Endothelial cell of umbilical vein (primary cell): Measurements from ENCODE around the gene SH3RF1. TPM values are rescaled to one million over a fixed set of nuclear protein-coding genes. Genes with fewer than 3 reads are reported as not detected.

Experiments
- BruUV-seq: library from RNA; stranded (reverse); fragments of 400-500 nt; replicated peaks from 2 replicates; lab custom pipeline; 2021; lab: Mats Ljungman, UMichigan
- CTCF ChIA-PET: fragments of 300-600, 350-600 bp; sonication (Branson Sonifier 250); formaldehyde crosslinking; loops from one replicate; lab custom pipeline; 2021; ENCODE audit warnings: antibody characterized with exemption, inconsistent platforms; lab: Charles Lee
- POLR2A ChIA-PET: fragments of 300-600, 350-600 bp; sonication (Branson Sonifier 250); formaldehyde crosslinking; loops from one replicate; lab custom pipeline; 2021; ENCODE audit warnings: antibody characterized with exemption, inconsistent platforms; lab: Charles Lee
- DNase-seq: peaks from one replicate; pipeline ENCODE4 v3.0.0-alpha.2; 2011; ENCODE audit warnings: low read depth, low spot score
- FAIRE-seq: peaks from 2 replicates; lab custom pipeline; 2011; peaks lifted over from hg19 to GRCh38; lab: Jason Lieb, UNC
- H2AFZ ChIP-seq: 2 replicates; pipeline ENCODE4 v1.6.0; 2012; ENCODE audit warnings: low read depth, low read length, control low read depth, inconsistent platforms
- H3K27ac ChIP-seq: 2 replicates; pipeline ENCODE4 v1.5.1; 2011; ENCODE audit warnings: low read depth, mild to moderate bottlenecking, control low read depth, low read length, moderate library complexity; ENCODE audit not compliant: insufficient read depth
- H3K27me3 ChIP-seq, 2 experiments: 2 replicates each; pipeline versions ENCODE4 v1.6.0 to v1.6.1; 2011; ENCODE audit warnings: low read length in 2 of 2, mixed read lengths in 1 of 2; ENCODE audit not compliant: control insufficient read depth in 2 of 2, insufficient read depth in 2 of 2
- H3K36me3 ChIP-seq, 2 experiments: 2 replicates in 1 of 2; 3 replicates in 1 of 2; pipeline ENCODE4 v1.5.1; 2011; ENCODE audit warnings: low read length in 2 of 2, mild to moderate bottlenecking in 1 of 2, moderate library complexity in 1 of 2; ENCODE audit not compliant: control insufficient read depth in 2 of 2, insufficient read depth in 2 of 2; ENCODE audit errors: extremely low read depth in 1 of 2
- H3K4me1 ChIP-seq: 3 replicates; pipeline ENCODE4 v1.5.1; 2011; ENCODE audit warnings: mild to moderate bottlenecking, low read length; ENCODE audit not compliant: control insufficient read depth, insufficient read depth; ENCODE audit errors: extremely low read depth
- H3K4me2 ChIP-seq: 2 replicates; pipeline ENCODE4 v1.6.1; 2011; ENCODE audit warnings: low read length, control low read depth, mixed read lengths; ENCODE audit not compliant: insufficient read depth
- H3K4me3 ChIP-seq, 3 experiments: fragments of 200-600 bp in 1 of 3; sonication (generic), shearing (Covaris generic) in 1 of 3; replicated peaks in 1 of 3; 2 replicates each; pipeline ENCODE4 v1.5.1; 2011 to 2016; ENCODE audit warnings: control low read depth in 3 of 3, low read length in 3 of 3, mild to moderate bottlenecking in 2 of 3, inconsistent platforms in 1 of 3, low read depth in 1 of 3, moderate library complexity in 1 of 3; ENCODE audit not compliant: insufficient read depth in 1 of 3
- H3K79me2 ChIP-seq: 2 replicates; pipeline ENCODE4 v1.6.0; 2012; ENCODE audit warnings: low read length, inconsistent platforms; ENCODE audit not compliant: control insufficient read depth, insufficient read depth
- H3K9ac ChIP-seq: replicated peaks from 2 replicates; pipeline ENCODE3; 2011; ENCODE audit warnings: low read length, control low read depth; ENCODE audit not compliant: insufficient read depth; ENCODE audit errors: extremely low read depth
- H3K9me1 ChIP-seq: replicated peaks from 3 replicates; pipeline ENCODE4 v1.6.0; 2011; ENCODE audit warnings: mild to moderate bottlenecking, low read length; ENCODE audit not compliant: control insufficient read depth, insufficient read depth; ENCODE audit errors: extremely low read depth
- H3K9me3 ChIP-seq: replicated peaks from 2 replicates; pipeline ENCODE4 v1.5.1; 2012; ENCODE audit warnings: low read length, inconsistent platforms; ENCODE audit not compliant: control insufficient read depth, insufficient read depth
- H4K20me1 ChIP-seq: replicated peaks from 2 replicates; pipeline ENCODE3; 2011; ENCODE audit warnings: mild to moderate bottlenecking, low read length; ENCODE audit not compliant: control insufficient read depth, insufficient read depth; ENCODE audit errors: extremely low read depth
- EZH2 ChIP-seq: IDR thresholded peaks from 2 replicates; pipeline ENCODE4 v1.6.1; 2012; ENCODE audit warnings: borderline replicate concordance, low read depth, mild to moderate bottlenecking, moderate library complexity, low read length, inconsistent platforms; ENCODE audit not compliant: severe bottlenecking
- FOS ChIP-seq: IDR thresholded peaks from 2 replicates; pipeline ENCODE4 v1.6.1; 2011; ENCODE audit warnings: mild to moderate bottlenecking, low read length, moderate library complexity, borderline replicate concordance; ENCODE audit not compliant: insufficient read depth
- GATA2 ChIP-seq: IDR thresholded peaks from 2 replicates; pipeline ENCODE4 v1.7.0; 2011; ENCODE audit warnings: low read depth, mild to moderate bottlenecking, moderate library complexity, mixed read lengths, low read length; ENCODE audit not compliant: insufficient read length, insufficient read depth
- JUN ChIP-seq: IDR thresholded peaks from 2 replicates; pipeline ENCODE4 v1.6.1; 2011; ENCODE audit warnings: borderline replicate concordance, low read depth; ENCODE audit not compliant: insufficient read length, insufficient read depth
- MYC ChIP-seq: IDR thresholded peaks from one replicate; pipeline ENCODE4 v1.6.1; 2011; ENCODE audit warnings: mild to moderate bottlenecking, low read depth, low read length
- POLR2A ChIP-seq: IDR thresholded peaks from 2 replicates; pipeline ENCODE4 v1.6.1; 2012; ENCODE audit warnings: low read depth, mild to moderate bottlenecking, control low read depth, low read length
- POLR2AphosphoS5 ChIP-seq: IDR thresholded peaks from 2 replicates; pipeline ENCODE4 v1.6.1; 2012; ENCODE audit warnings: low read depth, mild to moderate bottlenecking, control low read depth, low read length, moderate library complexity; ENCODE audit not compliant: insufficient read depth
- dilution Hi-C: fragments of 300-500 bp; cut with MboI; formaldehyde crosslinking; loops from one replicate; pipeline ENCODE4 v1.15.0; 2019; ENCODE audit warnings: low sequenced_read_pairs; ENCODE audit not compliant: extremely low pct_ligation_motif_present
- intact Hi-C: fragments of 100-400 bp; cut with micrococcal nuclease; formaldehyde crosslinking; loops from one replicate; pipeline ENCODE4 v1.10.0; 2022
- polyA plus RNA-seq, 4 experiments: library from polyadenylated mRNA; depleted of rRNA in 3 of 4; stranded (reverse) in 3 of 4; unstranded in 1 of 4; fragments of >200 nt; gene quantifications; 2 replicates each; pipeline versions ENCODE4 v1.2.1 to v1.2.3, GENCODE V29; 2011 to 2012; ENCODE audit warnings: missing spikeins in 1 of 4
- total RNA-seq: library from RNA; stranded (reverse); gene quantifications from 2 replicates; pipeline ENCODE4 v1.2.3, GENCODE V29; 2021
- TF ChIP-seq, protein P1 (sequence below): IDR thresholded peaks from 2 replicates; pipeline ENCODE4 v1.6.1; 2011; ENCODE audit not compliant: insufficient read depth, insufficient read length
- TF ChIP-seq, protein P2 (sequence below), 2 donors: IDR thresholded peaks; 1 replicate in 1 of 2; 2 replicates in 1 of 2; pipeline ENCODE4 v1.5.1; 2011; ENCODE audit warnings: low read length in 2 of 2, mild to moderate bottlenecking in 2 of 2, moderate library complexity in 2 of 2, control low read depth in 1 of 2, inconsistent platforms in 1 of 2, low read depth in 1 of 2; ENCODE audit not compliant: insufficient read depth in 1 of 2; ENCODE audit errors: extremely low read depth in 1 of 2

SH3RF1 gene
- total and polyA plus RNA-seq, 2 donors (not counting 3 experiments of a cell fraction or from before 2014, with no cell fraction given) = 16.2 to 24.9 TPM

- Histone ChIP-seq H2AFZ (no peak overlapping the region), H3K4me1 (peaks cover 58% of the 10 kb centered on the region), H3K4me2 (no peak overlapping the region), H3K9me1 (no peaks in the 10 kb centered on the region), H4K20me1 (no peaks in the 10 kb centered on the region), H3K27me3 (no peaks in the 10 kb centered on the region), H3K4me3 (no peak overlapping the region), H3K79me2 (peaks cover 26% of the 10 kb centered on the region), H3K9me3 (no peaks in the 10 kb centered on the region), H3K27ac (no peak overlapping the region), H3K9ac (no peak overlapping the region), H3K36me3 (peaks cover 2 to 11% of the 10 kb centered on the region in 2 experiments)
- BruUV-seq = no TSS peak
- no peak for TF ChIP-seq GATA2
- no peak for TF ChIP-seq POLR2A
- TF ChIP-seq, protein P1, sequence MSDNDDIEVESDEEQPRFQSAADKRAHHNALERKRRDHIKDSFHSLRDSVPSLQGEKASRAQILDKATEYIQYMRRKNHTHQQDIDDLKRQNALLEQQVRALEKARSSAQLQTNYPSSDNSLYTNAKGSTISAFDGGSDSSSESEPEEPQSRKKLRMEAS = no peak
- TF ChIP-seq EZH2 = no peak
- TF ChIP-seq MYC = no peak
- TF ChIP-seq POLR2AphosphoS5 = no peak
- no peak for TF ChIP-seq FOS
- TF ChIP-seq, protein P2, sequence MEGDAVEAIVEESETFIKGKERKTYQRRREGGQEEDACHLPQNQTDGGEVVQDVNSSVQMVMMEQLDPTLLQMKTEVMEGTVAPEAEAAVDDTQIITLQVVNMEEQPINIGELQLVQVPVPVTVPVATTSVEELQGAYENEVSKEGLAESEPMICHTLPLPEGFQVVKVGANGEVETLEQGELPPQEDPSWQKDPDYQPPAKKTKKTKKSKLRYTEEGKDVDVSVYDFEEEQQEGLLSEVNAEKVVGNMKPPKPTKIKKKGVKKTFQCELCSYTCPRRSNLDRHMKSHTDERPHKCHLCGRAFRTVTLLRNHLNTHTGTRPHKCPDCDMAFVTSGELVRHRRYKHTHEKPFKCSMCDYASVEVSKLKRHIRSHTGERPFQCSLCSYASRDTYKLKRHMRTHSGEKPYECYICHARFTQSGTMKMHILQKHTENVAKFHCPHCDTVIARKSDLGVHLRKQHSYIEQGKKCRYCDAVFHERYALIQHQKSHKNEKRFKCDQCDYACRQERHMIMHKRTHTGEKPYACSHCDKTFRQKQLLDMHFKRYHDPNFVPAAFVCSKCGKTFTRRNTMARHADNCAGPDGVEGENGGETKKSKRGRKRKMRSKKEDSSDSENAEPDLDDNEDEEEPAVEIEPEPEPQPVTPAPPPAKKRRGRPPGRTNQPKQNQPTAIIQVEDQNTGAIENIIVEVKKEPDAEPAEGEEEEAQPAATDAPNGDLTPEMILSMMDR (IDR thresholded peaks at IDR 0.05; ENCODE audit: extremely low read depth in 1 of 2, insufficient read depth in 1 of 2, low read depth in 1 of 2, low read length in 2 of 2) = no peak
- no peak for TF ChIP-seq JUN
- DNase-seq (no peak), FAIRE-seq (no peak)
- ChIA-PET CTCF (interaction anchor here (0.8 kb wide), 1 partner anchor 36 kb away, joined by 4 read pairs; no protein-coding TSS in a partner anchor), POLR2A (no interaction called here)
- dilution Hi-C loops = no loop called here
- intact Hi-C loops = no loop called here
These were observed 118.7 kb downstream of the SH3RF1 start for GRCh38 chr4:169152098-169152497.
